HL-60 (cell line): ENCODE data around the gene IGFBPL1.
"Not testable (repeated sequence)": the region's sequence is repeated elsewhere in the genome, so short reads cannot be mapped to it uniquely, and the experiment has no call there.

Experiments
- DNase-seq, 2 experiments: peaks; one replicate each; pipeline ENCODE4 v3.0.0-alpha.2; 2010 to 2020; ENCODE audit warnings: low read depth in 1 of 2, low spot score in 1 of 2
- H3K27ac ChIP-seq: fragments of 250-450 bp; sonication (Bioruptor Pico); replicated peaks from 2 replicates; pipeline ENCODE4 v1.5.1; 2020; ENCODE audit warnings: mild to moderate bottlenecking, moderate library complexity
- H3K27me3 ChIP-seq: fragments of 250-450 bp; sonication (Bioruptor Pico); 2 replicates; pipeline ENCODE4 v1.5.1; 2021; ENCODE audit warnings: mild to moderate bottlenecking, moderate library complexity; ENCODE audit not compliant: insufficient read depth, poor library complexity, severe bottlenecking
- H3K4me3 ChIP-seq: replicated peaks from 2 replicates; pipeline ENCODE4 v1.5.1; 2011; ENCODE audit warnings: mild to moderate bottlenecking, control low read depth, low read length; ENCODE audit not compliant: insufficient read depth
- GABPA ChIP-seq: IDR thresholded peaks from 2 replicates; pipeline ENCODE4 v1.6.1; 2012; ENCODE audit warnings: low read depth
- POLR2AphosphoS5 ChIP-seq: IDR thresholded peaks from 2 replicates; pipeline ENCODE4 v1.6.1; 2012; ENCODE audit warnings: low read depth
- SPI1 ChIP-seq: IDR thresholded peaks from 2 replicates; pipeline ENCODE4 v1.6.1; 2012; ENCODE audit warnings: low read depth, mild to moderate bottlenecking, borderline replicate concordance
- long read RNA-seq: library from polyadenylated mRNA; unstranded; transcript quantifications from one replicate; pipeline ENCODE4 v2.0.0, GENCODE V29; 2020
- TF ChIP-seq, protein P1 (sequence below): IDR thresholded peaks from 2 replicates; pipeline ENCODE4 v1.6.1; 2012; ENCODE audit warnings: low read depth; ENCODE audit not compliant: insufficient replicate concordance
- TF ChIP-seq, protein P2 (sequence below): IDR thresholded peaks from one replicate; pipeline ENCODE4 v1.5.1; 2011; ENCODE audit warnings: low read length, control low read depth, inconsistent platforms; ENCODE audit not compliant: insufficient read depth

The IGFBPL1 gene
- long read RNA-seq, partial matches to known transcripts = 1 of 2 reads
- long read RNA-seq, other reads (novel, unspliced or antisense) = 0 of 2 reads

GRCh38 chr9:38423973-38424843 lies at the start of gene IGFBPL1:
Gene IGFBPL1, minus strand, starts transcription at chr9:38424454. Its CDS starts 30 bp downstream, at chr9:38424424.
- peaks cover 33% of the 10 kb centered on the region for H3K27me3 ChIP-seq
- peak within 1 kb of the TSS; percentile 8; the same call in 1 of the 2 replicates for H3K4me3 ChIP-seq
- TF ChIP-seq, protein P1, sequence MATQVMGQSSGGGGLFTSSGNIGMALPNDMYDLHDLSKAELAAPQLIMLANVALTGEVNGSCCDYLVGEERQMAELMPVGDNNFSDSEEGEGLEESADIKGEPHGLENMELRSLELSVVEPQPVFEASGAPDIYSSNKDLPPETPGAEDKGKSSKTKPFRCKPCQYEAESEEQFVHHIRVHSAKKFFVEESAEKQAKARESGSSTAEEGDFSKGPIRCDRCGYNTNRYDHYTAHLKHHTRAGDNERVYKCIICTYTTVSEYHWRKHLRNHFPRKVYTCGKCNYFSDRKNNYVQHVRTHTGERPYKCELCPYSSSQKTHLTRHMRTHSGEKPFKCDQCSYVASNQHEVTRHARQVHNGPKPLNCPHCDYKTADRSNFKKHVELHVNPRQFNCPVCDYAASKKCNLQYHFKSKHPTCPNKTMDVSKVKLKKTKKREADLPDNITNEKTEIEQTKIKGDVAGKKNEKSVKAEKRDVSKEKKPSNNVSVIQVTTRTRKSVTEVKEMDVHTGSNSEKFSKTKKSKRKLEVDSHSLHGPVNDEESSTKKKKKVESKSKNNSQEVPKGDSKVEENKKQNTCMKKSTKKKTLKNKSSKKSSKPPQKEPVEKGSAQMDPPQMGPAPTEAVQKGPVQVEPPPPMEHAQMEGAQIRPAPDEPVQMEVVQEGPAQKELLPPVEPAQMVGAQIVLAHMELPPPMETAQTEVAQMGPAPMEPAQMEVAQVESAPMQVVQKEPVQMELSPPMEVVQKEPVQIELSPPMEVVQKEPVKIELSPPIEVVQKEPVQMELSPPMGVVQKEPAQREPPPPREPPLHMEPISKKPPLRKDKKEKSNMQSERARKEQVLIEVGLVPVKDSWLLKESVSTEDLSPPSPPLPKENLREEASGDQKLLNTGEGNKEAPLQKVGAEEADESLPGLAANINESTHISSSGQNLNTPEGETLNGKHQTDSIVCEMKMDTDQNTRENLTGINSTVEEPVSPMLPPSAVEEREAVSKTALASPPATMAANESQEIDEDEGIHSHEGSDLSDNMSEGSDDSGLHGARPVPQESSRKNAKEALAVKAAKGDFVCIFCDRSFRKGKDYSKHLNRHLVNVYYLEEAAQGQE = no peak
- no peak for TF ChIP-seq POLR2AphosphoS5
- TF ChIP-seq, protein P2, sequence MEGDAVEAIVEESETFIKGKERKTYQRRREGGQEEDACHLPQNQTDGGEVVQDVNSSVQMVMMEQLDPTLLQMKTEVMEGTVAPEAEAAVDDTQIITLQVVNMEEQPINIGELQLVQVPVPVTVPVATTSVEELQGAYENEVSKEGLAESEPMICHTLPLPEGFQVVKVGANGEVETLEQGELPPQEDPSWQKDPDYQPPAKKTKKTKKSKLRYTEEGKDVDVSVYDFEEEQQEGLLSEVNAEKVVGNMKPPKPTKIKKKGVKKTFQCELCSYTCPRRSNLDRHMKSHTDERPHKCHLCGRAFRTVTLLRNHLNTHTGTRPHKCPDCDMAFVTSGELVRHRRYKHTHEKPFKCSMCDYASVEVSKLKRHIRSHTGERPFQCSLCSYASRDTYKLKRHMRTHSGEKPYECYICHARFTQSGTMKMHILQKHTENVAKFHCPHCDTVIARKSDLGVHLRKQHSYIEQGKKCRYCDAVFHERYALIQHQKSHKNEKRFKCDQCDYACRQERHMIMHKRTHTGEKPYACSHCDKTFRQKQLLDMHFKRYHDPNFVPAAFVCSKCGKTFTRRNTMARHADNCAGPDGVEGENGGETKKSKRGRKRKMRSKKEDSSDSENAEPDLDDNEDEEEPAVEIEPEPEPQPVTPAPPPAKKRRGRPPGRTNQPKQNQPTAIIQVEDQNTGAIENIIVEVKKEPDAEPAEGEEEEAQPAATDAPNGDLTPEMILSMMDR = no peak
- DNase-seq = no peak
- H3K27ac ChIP-seq = no peak within 1 kb of the TSS

DNA sequence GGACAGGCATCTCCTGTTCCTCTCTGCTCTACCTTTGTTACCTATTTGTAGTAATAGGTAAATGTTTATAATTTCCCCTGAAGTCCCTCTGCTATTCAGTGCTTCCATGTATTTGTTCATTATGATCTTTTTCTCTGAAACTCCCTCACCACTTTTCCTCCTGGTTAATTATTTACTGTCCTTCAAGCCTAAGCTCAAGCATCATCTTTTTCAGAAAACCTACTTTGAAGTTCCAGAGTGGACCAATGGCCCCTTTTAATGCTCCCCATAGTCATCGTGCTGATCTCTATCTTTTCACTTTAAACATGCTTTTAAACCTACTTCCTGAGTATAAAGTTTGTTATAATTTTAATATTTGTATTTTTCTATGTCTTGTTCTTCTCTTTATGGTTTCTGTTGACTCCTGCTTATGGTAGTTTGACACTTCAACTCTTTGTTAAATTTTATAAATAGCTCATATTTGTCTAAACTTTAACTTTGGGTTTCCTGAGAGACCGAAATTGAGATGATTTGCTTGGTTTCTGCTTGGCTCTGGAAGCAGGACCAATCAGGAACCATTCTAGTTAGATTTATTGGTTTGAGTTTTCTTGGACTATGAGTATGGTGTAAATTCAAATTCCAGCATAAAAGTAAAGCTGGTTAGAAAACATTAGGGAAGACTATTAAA lies 48.5 kb upstream of the IGFBPL1 start:
- DNase-seq, H3K27me3 ChIP-seq, H3K27ac ChIP-seq, H3K4me3 ChIP-seq: not testable (repeated sequence)

DNA sequence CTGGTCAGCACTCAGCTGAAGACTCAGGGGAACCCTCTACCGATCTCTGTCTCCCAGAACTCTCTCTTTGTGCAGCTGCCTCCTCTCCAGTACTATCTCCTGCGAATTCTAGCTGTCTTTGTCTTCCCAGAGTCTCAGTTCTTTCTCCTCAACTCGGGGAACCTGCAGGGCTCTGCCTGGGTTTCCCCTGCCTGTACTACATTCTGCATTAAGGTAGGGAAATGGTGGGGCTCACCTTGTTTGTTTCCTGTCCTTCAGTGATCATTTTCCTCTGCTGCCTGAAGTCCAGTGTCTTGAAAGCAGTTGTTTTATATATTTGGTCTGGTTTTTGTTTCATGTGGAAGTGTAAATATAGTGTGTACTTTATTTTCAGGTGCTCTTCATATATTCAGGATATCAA lies 43.1 kb upstream of the IGFBPL1 start:
- TF ChIP-seq, protein P1 = no peak
- no peak for TF ChIP-seq POLR2AphosphoS5
- no peak for TF ChIP-seq GABPA
- no peak for TF ChIP-seq SPI1
- TF ChIP-seq, protein P2 = no peak

DNA sequence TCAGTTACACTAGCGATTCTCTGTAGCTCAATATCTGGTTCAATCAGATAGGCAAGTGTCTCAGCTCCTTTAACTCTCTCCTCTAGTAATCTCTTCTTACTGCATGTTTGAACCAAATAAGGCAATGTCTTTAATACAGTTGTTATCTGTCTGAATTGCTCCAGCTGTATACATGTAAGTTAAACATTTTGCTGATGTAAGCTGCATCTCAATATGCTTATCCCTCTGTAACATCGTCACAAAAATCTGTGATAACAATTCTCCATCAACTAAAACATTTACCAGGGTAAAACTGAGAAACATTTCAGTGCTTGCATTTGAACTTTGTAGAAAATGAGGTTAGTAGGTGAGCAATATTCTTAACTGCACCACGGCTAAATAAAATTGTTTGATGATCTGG lies 29.6 kb upstream of the IGFBPL1 start:
- peaks cover 7% of the 10 kb centered on the region for H3K27me3 ChIP-seq

More for the DNA sequence above, 43.1 kb upstream of the IGFBPL1 start:
- Histone ChIP-seq H3K4me3 (no peak overlapping the region), H3K27me3 (no peaks in the 10 kb centered on the region), H3K27ac (no peak overlapping the region)
- no peak for DNase-seq

More for the DNA sequence above, 29.6 kb upstream of the IGFBPL1 start:
- TF ChIP-seq, protein P2 = no peak
- TF ChIP-seq, protein P1 = no peak
- TF ChIP-seq GABPA (no peak), SPI1 (no peak), POLR2AphosphoS5 (no peak)
- Histone ChIP-seq H3K4me3 (no peak overlapping the region), H3K27ac (no peak overlapping the region)
- no peak for DNase-seq
